Right lobe of liver (tissue), 4 donors: ENCODE data around the gene BEAN1.

Experiments used
- CTCF ChIP-seq, 4 donors: fragments of 200-600 bp in 3 of 4; fragments of 450-650 bp in 1 of 4; IDR thresholded peaks; one replicate each; pipeline versions ENCODE4 v1.5.1 to v1.8.0; 2016 to 2022; ENCODE audit warnings: antibody characterized with exemption in 4 of 4, mild to moderate bottlenecking in 2 of 4
- POLR2A ChIP-seq: fragments of 450-650 bp; IDR thresholded peaks from one replicate; pipeline ENCODE4 v1.6.1; 2017; ENCODE audit warnings: antibody characterized with exemption, mild to moderate bottlenecking
- donor health status: DM: no; HTN: no; CAD: no.
- donor health status: DM: no; HTN: no; CAD: no.
- donor health status: DM: no; HTN: yes; CAD: no.

DNA sequence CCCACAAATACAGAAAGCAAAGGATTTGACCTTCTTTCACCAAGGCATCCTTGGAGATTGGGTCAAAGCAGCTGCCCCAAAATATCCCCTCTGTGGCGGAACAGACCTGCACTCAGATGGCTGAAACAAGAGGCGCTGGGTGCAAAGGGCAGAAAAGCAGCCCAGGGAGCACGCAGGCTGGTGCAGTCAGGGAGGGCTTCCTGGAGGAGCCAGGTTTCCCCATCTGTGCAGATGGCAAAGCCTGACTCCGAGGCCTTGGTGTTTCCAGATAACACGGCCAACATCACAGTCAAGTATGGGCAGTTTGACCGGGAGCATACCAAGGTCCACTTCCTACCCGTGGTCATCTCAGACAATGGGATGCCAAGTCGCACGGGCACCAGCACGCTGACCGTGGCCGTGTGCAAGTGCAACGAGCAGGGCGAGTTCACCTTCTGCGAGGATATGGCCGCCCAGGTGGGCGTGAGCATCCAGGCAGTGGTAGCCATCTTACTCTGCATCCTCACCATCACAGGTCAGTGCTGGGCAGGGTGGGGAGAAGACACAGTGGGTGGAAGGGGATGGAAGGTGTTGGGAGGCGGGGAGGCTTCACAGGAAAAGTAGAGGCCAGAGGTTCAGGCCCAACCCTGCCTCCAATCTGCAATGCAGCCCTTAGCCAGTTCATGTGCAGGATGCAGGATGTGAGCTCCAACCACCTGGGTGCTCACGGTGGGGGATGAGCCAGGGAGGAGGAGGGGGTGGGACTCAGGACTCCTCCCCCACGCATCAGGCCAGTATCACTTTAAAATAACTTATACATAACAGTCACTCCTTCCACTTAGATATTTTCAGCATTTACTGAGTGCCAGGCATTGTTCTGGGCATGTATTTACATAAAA is 26.4 kb upstream of the BEAN1 start:
- TF ChIP-seq CTCF (IDR thresholded peaks at IDR 0.05) (no peak), POLR2A (no peak)
